HG03025 (cell line): Measurements from ENCODE around the gene MAGI2.

ENCODE experiments used
- ATAC-seq: cut with Tn5 transposase; IDR thresholded peaks from one replicate; pipeline ENCODE4 v1.9.1; 2021; ENCODE audit warnings: mild to moderate bottlenecking, moderate library complexity; ENCODE audit not compliant: unreplicated experiment, low FRiP score

The MAGI2 gene

GRCh38 chr7:78765943-78766729, 687.3 kb downstream of the MAGI2 start:
- ATAC-seq: no peak

DNA sequence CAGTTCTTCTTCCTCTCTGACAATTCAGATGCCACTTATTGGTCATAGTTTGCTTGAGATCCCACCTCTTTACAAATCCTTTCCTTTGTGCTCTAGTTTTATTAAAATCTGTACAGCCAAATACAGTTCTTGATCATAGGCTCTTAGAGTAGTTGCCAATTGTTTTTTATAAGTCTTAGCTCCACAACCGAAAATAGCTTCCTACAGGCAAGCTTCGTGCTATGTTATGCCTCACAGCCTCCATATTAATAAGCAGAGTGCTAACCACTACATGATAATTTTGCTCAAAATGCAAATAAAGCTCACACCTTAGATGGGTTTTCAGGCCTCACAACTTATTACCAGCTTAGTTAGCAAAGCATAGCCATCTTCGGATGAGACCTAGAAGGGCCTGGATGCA, 688.9 kb downstream of the MAGI2 start:
- no peak for ATAC-seq

GRCh38 chr7:78762625-78763024, 690.8 kb downstream of the MAGI2 start:
- no peak for ATAC-seq

- ATAC-seq: no peak
These were observed 692.7 kb downstream of the MAGI2 start for GRCh38 chr7:78760620-78761355.

GRCh38 chr7:78752554-78752953, 700.9 kb downstream of the MAGI2 start:
- no peak for ATAC-seq

DNA sequence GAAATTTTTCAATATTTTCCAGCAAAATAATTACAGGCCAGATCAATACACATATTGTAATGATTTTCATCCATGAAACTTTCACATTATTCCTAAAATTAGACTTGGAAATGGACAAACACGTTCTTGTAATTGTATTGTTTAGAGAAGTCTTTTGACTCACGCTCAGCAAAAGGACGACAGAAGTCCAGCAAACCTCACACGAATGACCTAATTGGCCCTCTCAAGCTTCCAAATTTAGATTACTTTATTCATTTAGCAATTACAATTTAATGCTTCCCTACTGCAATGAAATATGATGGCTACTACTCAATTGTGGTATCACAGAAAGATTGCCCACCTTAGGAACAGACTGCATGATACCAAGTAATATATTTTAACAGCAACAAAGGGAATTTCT, 702.2 kb downstream of the MAGI2 start:
- no peak for ATAC-seq

DNA sequence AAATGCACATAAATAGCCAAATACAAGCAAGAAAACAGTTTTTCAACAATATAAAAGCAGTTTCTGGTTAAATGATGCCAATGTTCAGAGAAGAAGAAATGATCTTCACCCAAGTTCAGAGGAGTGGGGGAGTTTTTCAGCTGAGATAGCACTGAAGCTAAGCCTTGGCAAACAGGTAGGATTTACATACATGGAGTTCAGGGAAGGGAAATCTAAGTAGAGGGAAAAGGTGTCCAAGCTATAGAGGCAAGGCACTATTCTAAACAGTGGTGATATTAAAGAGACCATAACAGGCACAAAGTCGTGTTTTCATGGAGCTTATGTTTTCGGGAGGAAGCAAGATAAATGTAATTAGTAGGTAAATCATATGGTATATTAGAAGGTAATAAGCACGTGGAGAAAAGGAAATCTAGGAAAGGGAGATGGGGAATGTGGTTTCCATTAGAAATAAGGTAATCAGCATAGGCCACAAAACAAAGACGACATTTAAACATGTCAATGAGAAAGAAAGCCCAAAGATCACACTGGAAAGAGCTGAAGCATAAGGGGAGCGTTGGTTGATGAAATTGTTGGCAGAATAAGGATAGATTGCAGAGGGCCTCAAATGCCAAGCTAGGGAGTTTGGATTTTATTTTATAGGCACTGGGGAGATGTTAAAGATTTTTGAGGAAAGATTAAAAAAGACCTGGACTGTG, 704.3 kb downstream of the MAGI2 start:
- no peak for ATAC-seq

GRCh38 chr7:78747592-78747991, 705.9 kb downstream of the MAGI2 start:
- ATAC-seq: no peak

DNA sequence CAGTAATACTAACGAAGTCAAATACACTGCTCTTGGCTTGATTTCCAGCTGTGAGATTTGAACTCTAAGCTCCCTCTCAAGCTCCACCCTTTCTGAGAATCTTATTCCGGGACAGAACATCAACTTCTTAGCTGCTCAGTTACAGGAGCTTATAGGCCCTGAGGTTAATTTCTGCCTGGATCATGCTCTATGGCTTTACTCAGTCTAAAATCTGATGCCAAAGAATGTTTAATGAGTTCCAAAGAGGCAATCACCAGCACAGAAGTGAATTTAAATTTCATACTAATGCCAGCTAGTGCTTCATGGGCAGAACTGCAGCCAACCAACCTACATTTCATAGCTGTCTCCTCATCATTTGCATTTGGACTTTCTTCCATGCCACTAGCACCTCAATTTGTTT, 707.2 kb downstream of the MAGI2 start:
- no peak for ATAC-seq

DNA sequence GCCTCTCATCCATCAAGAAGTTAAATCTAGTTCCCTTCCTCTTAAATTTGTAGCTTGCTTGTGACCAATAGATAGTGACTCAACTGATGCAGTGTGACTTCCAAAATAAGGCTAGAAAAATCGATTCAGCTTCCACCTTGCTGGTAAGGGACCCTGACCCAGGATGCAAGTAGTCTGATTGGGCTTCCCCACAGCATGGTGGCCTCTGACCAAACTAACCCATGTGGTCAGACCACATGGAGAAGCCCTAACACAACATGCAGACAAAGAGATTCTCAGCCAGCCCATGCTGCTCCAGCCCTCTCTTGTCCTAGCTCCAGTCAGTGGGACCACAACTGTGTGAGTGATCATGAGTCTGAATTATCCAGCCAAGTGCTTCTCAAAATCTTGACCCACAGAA, 710.8 kb downstream of the MAGI2 start:
- ATAC-seq: no peak

- no peak for ATAC-seq
These were observed 716.9 kb downstream of the MAGI2 start for GRCh38 chr7:78736548-78736947.

- ATAC-seq: no peak
These were observed 718.8 kb downstream of the MAGI2 start for GRCh38 chr7:78734626-78735025.

DNA sequence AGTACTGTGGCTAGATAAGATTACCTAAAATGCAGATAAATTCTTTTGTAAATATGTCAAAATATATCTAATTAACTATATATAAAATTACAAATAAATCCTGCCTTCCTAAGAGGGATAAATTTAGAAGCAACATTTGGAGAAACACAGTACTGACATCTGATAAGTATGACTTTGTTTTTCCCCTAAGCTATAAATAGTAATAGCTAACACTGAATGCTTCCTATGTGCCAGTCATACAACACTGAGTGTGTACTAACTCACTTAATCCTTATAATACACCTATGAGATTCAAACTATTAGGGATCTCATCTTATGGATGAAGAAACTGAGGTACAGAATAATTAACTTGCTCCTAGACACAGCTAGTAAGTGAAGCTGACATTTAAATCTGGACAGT, 733.4 kb downstream of the MAGI2 start:
- ATAC-seq: no peak

GRCh38 chr7:78718212-78718611, 735.3 kb downstream of the MAGI2 start:
- ATAC-seq: no peak

GRCh38 chr7:78716876-78717275, 736.6 kb downstream of the MAGI2 start:
- ATAC-seq: no peak

DNA sequence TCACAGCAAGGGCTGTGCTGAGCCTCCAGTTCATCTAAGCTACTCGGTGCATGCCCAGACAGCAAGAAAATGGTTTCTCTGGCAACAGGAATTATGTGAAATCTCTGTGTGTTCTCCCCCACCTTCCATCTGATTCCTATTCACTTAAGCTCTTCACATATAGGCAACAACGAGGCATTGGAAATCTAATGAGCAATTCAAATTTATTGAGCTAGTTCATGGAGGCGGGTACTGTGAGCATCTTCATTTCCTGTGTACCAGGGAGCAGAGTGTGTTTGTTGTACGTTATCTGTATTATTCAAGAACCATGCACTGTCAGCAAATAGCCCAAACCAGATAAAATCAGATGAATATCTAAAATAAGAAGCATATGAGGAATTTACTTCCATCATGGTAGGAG, 739.1 kb downstream of the MAGI2 start:
- no peak for ATAC-seq

GRCh38 chr7:78712111-78712510, 741.4 kb downstream of the MAGI2 start:
- ATAC-seq: no peak

- ATAC-seq: no peak
These were observed 743.8 kb downstream of the MAGI2 start for GRCh38 chr7:78709658-78710057.

- ATAC-seq: no peak
These were observed 749.0 kb downstream of the MAGI2 start for GRCh38 chr7:78704504-78704903.

- no peak for ATAC-seq
These were observed 750.1 kb downstream of the MAGI2 start for GRCh38 chr7:78703391-78703790.

- ATAC-seq: no peak
These were observed 750.7 kb downstream of the MAGI2 start for GRCh38 chr7:78702770-78703169.
